ENCODE data around the gene WFIKKN2. TPM values are rescaled to one million over a fixed set of nuclear protein-coding genes. Genes with fewer than 3 reads are reported as not detected.

The WFIKKN2 gene
- polyA plus RNA-seq, 1 of the 3 experiments (the other 2 are of a cell fraction), result not detected

- Histone ChIP-seq H4K20me1 (ENCODE audit: insufficient read depth) (no peaks in the 10 kb centered on the region), H3K4me1 (ENCODE audit: control insufficient read depth in 1 of 2, insufficient read depth in 2 of 2, low read depth in 1 of 2, low read length in 1 of 2) (peaks cover 0 to 7% of the 10 kb centered on the region in 2 experiments; a peak in 1 of 4 replicates), H3K4me2 (no peak overlapping the region), H3K9me2 (no peaks in the 10 kb centered on the region), H3K9ac (no peak overlapping the region), H3K36me3 (replicated peaks in 1 of 2; ENCODE audit: control insufficient read depth in 1 of 2, insufficient read depth in 2 of 2, low read length in 1 of 2) (no peaks in the 10 kb centered on the region), H3F3A (replicated peaks; ENCODE audit: insufficient read depth) (no peaks in the 10 kb centered on the region), H3K27me3 (ENCODE audit: insufficient read depth) (no peaks in the 10 kb centered on the region), H2AFZ (ENCODE audit: low read depth) (no peak overlapping the region), H3K27ac (ENCODE audit: low read depth in 2 of 2, low read length in 1 of 2) (no peak overlapping the region), H3K9me3 (no peaks in the 10 kb centered on the region), H3K4me3 (ENCODE audit: low read depth in 2 of 2, low read length in 1 of 2) (no peak overlapping the region), H3K79me2 (ENCODE audit: insufficient read depth) (no peaks in the 10 kb centered on the region)
- CTCF ChIA-PET, result interaction anchor here (1.0 to 8.9 kb wide), 4 partner anchors 10 to 40 kb away, joined by 3 to 95 read pairs (median 6); no protein-coding TSS in a partner anchor
- TF ChIP-seq GATA2 (CRISPR knock-in tag; IDR thresholded peaks at IDR 0.05), result no peak
- no peak for TF ChIP-seq YY1 (IDR thresholded peaks at IDR 0.05; ENCODE audit: low read depth)
- TF ChIP-seq JUND (IDR thresholded peaks at IDR 0.05), result no peak
- no peak for TF ChIP-seq MEF2A (IDR thresholded peaks at IDR 0.05; ENCODE audit: borderline replicate concordance, low read depth)
- no peak for TF ChIP-seq CTCF (IDR thresholded peaks at IDR 0.05)
- TF ChIP-seq USF1 (IDR thresholded peaks at IDR 0.05; ENCODE audit: borderline replicate concordance, low read depth), result no peak
- TF ChIP-seq GABPA (IDR thresholded peaks at IDR 0.05; ENCODE audit: low read depth), result no peak
- no peak for TF ChIP-seq ZBTB33 (IDR thresholded peaks at IDR 0.05; ENCODE audit: borderline replicate concordance, low read depth)
- TF ChIP-seq FOXJ3 (CRISPR knock-in tag; IDR thresholded peaks at IDR 0.05), result no peak
- no peak for TF ChIP-seq RFX5 (IDR thresholded peaks at IDR 0.05; ENCODE audit: low read length)
- no peak for TF ChIP-seq NRF1 (IDR thresholded peaks at IDR 0.05; ENCODE audit: low read depth, low read length)
- no peak for TF ChIP-seq MXI1 (IDR thresholded peaks at IDR 0.05; ENCODE audit: low read depth, low read length)
- no peak for TF ChIP-seq MAX (IDR thresholded peaks at IDR 0.05; ENCODE audit: low read depth)
- no peak for TF ChIP-seq RCOR1 (IDR thresholded peaks at IDR 0.05; ENCODE audit: low read length)
- no peak for TF ChIP-seq IRF3 (IDR thresholded peaks at IDR 0.05; ENCODE audit: low read depth, low read length)
- TF ChIP-seq TCF12 (IDR thresholded peaks at IDR 0.05), result no peak
- TF ChIP-seq RXRA (IDR thresholded peaks at IDR 0.05; ENCODE audit: borderline replicate concordance, low read depth), result no peak
- no peak for TF ChIP-seq EP300 (IDR thresholded peaks at IDR 0.05; ENCODE audit: borderline replicate concordance in 1 of 2, low read depth in 1 of 2, low read length in 1 of 2)
- no peak for TF ChIP-seq FOXM1 (IDR thresholded peaks at IDR 0.05; ENCODE audit: low read depth)
- TF ChIP-seq PBX3 (IDR thresholded peaks at IDR 0.05), result no peak
- no peak for DNase-seq
- POLR2A ChIA-PET, result no interaction called here
- WGBS (ENCODE audit: low lambda C conversion rate), result 91% methylated on average over 6 of the region's 6 CpGs
Observed at GRCh38 chr17:50794361-50794760, 41.0 kb upstream of the WFIKKN2 start.
